GM21576 (cell line): ENCODE results near the gene KCNJ14.

Source experiments
- ATAC-seq: cut with Tn5 transposase; IDR thresholded peaks from one replicate; pipeline ENCODE4 v1.9.1; 2021; ENCODE audit warnings: mild to moderate bottlenecking, moderate library complexity; ENCODE audit not compliant: unreplicated experiment

The KCNJ14 gene

DNA sequence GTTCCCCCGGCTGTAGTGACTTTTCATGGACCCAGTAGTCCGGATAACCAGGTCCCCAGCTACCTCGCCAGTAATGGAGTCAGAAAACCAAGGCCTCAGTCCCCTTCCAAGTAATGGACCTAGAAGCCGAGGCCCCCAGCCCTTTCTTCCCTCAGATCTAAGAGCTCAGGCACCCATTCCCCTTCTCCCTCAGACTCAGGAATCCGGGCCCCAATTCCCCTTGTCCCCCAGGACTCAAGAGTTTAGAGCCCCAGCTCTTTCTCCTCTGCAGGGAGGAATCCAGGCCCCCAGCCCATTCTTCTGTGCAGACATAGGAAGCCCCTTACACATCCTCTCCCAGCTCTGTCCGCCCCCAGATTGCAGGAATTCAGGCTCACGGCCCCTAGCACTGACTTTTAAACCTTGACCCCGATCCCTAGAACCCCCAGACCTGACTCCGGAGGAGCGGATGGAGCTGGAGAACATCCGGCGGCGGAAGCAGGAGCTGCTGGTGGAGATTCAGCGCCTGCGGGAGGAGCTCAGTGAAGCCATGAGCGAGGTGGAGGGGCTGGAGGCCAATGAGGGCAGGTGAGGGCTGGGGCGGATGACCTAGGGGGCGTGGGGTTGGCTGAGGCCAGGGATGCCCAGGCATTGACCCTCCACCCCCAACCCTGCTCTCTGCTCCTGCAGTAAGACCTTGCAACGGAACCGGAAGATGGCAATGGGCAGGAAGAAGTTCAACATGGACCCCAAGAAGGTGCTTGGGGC is 14.7 kb downstream of the KCNJ14 start:
- no peak for ATAC-seq

- ATAC-seq: no peak
Observed at GRCh38 chr19:48470856-48471255, 15.5 kb downstream of the KCNJ14 start.

- ATAC-seq: no peak
Observed at GRCh38 chr19:48471836-48472235, 16.5 kb downstream of the KCNJ14 start.

GRCh38 chr19:48473161-48473966 is 18.0 kb downstream of the KCNJ14 start:
- ATAC-seq: no peak

GRCh38 chr19:48474084-48474592 is 18.8 kb downstream of the KCNJ14 start:
- ATAC-seq: no peak

GRCh38 chr19:48475369-48476068 is 20.1 kb downstream of the KCNJ14 start:
- no peak for ATAC-seq

DNA sequence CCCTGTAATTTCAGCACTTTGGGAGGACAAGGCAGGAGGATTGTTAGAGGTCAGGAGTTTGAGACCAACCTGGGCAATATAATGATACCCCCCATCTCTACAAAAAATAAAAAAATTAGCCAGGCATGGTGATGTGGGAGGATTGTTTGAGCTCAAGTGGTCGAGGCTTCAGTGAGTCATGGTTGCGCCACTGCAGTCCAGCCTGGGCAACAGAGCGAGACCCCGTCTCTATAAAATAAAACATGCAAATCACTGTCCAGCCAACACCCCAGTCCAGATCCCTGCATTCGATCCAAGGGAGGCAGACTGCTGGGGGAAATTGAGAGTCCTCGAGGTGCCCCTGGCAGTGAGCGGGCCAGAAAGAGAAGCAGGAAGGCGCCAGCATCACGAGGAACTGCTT is 20.8 kb downstream of the KCNJ14 start:
- no peak for ATAC-seq

- no peak for ATAC-seq
Observed at GRCh38 chr19:48477067-48477685, 21.8 kb downstream of the KCNJ14 start.

DNA sequence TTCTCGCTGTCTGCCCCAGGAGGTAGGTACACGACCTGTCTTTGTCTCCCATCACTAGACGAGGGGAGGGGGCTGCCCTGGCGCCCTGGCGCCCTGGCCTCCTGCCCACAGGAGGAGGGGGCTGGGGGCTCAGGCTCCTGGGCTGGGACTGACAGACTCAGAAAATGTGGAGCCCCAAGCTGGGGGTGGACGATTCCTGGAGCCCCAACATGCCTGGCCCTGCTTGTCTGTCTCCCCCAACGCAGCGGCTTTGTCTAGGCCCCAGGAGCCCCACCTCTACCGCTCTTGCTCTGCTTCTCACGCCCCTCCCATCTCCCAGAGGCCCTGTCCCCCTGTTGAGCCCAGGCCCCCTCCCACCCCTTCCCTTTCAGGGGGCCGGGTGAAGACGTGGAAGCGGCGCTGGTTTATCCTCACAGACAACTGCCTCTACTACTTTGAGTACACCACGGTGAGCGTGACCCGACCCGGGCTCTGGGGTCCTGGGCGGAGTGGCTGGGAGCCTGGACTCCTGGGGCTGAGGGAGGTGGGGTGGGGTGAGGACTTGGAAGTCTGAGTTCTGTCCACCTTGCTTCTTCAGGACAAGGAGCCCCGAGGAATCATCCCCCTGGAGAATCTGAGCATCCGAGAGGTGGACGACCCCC is 22.4 kb downstream of the KCNJ14 start:
- ATAC-seq: no peak

- no peak for ATAC-seq
Observed at GRCh38 chr19:48478339-48479256, 23.2 kb downstream of the KCNJ14 start.

DNA sequence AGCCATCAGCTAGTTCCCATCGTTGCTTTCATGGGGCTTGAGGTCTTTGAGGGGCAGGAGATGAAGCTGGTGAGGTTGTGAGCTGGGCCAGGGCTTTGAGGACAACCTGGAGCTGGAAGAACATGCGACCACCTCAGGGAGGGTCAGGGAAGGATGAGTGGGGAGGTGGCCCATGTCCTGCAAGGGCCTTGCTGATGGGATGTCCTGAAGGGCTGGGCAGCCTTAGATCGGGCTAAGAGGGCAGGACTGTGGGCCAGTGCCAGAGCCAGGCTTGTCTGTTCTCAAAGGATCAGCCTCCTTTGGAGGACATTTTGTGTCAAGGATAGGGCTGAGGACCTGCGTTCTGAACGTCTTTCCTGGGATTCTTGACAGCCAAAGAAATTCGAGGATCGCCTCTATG is 24.3 kb downstream of the KCNJ14 start:
- ATAC-seq: no peak

DNA sequence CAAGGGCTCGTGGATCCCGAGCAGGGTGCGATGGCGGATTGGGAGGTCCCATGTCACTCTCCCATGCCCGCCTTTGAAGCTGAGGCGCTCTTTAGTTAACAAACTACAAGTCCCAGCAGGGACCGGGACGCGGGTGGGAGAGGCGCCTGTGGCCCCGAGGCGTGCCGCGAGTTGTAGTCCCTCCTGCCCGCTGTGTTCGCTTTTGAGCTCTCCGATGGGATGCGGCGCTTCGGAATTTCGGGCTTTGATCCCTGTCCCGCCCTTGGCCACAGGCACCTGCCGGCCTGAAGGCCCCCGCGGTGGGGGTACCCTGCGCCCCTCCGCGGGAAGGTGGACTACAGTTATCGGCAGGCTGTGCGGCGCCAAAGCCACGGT is 24.8 kb downstream of the KCNJ14 start:
- no peak for ATAC-seq

DNA sequence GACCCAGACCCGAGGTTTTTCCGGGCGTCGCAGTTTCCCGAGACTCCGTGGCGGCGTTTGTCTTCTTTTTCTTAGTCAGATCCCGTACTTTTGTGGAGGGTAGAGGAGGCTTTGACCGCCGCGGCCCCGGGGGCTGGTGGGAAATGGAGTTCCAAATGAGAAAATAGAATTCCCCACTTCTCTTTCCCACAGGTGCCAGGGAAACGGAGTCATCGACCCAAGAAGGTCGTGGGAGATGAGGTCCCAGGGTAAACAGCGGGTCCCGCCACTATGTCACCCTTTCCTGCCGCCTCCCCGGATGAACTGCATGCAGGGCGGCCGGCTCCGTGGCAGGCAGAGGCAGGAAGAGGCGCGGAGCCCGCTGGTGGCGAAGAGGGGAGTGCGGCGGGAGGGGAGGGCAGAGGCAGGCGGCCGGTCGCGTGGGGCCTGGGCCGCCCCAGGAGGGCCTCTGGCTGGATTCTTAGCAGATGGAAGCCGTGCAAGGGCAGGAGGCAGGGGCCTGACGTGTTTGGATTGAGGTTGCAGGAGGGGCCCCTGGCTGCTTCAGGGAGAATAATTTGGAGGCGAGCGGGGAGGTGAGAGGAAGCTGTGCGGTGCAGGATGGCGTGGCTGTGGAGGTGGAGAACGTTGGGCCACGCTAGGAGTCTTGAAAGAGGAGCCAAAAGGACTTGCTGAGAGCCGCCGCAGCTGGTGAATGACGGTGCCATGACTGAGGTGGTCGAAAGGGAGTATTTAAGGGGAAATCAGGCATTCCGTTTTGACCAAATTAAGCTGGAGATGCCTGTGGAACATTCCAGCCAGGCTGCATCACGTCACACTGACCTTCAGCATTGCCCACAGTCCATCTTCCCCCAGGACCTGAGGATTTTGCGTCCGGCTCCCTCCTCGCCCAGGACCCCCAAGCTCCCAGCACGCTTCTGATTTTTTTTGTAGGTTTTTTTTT is 25.5 kb downstream of the KCNJ14 start:
- ATAC-seq: no peak

DNA sequence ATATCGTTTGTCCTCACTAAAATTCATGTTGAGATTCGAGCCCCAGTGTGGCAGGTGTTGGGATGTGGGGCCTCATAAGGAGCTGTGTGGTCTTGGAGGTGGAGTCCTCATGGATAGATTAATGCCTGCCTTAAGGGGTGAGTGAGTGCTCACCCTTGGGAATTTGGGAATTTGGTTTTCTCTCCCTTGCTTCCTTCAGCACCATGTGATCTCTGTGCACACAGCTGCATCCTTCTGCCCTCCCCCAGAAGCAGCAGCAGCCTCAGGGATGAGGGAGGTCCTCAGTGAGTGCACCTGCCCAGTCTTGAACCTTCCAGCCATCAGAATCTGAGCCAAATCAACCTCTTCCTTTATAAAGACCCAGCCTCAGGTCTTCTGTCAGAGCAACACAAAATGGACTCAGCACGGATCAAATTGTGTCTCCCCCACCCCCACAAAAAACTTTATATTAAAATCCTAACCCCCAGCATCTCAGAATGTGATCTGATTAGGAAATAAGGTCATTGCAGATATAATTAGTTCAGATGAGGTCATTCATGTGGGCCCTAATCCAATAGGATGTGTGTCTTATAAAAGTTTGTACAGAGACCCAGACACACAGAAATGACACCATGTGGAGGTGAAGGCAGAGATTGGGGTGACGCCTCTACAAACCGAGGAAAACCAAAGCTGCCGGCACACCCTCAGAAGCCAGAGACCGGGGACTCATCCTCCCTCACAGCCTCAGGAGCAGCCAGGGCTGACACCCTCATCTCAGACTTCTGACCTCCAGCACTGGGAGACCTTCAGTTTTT is 26.7 kb downstream of the KCNJ14 start:
- no peak for ATAC-seq

- no peak for ATAC-seq
Observed at GRCh38 chr19:48483301-48483700, 27.9 kb downstream of the KCNJ14 start.

DNA sequence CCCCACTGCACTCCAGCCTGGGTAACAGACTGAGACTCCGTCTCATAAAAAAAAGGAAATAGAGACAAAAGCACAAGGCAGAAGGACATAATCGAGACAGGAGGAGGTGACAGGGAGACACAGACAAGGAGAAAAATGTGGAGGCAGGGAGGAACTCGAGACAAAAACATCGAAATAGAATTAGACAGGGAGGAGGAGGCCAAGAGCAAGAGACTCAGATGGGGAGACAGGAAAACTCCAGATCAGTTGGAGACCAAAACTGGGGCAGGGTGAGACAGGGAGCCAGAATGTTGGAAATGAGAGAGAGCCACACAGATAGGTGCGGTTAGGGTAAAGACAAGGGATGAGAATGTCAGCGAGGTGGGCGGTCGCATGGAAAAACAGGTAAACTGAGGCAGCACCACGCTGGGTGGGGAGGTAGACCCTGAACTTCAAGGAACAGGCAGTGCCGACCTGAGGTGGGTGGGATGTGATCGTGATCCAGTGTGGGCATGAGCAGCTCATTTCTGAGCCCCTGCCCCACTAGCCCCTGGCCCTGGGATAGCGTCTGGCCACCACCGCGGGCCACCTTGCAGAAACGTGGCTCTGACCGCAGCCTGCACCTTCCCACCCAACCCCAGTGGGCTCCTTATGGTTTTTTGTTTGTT is 29.0 kb downstream of the KCNJ14 start:
- ATAC-seq: no peak

DNA sequence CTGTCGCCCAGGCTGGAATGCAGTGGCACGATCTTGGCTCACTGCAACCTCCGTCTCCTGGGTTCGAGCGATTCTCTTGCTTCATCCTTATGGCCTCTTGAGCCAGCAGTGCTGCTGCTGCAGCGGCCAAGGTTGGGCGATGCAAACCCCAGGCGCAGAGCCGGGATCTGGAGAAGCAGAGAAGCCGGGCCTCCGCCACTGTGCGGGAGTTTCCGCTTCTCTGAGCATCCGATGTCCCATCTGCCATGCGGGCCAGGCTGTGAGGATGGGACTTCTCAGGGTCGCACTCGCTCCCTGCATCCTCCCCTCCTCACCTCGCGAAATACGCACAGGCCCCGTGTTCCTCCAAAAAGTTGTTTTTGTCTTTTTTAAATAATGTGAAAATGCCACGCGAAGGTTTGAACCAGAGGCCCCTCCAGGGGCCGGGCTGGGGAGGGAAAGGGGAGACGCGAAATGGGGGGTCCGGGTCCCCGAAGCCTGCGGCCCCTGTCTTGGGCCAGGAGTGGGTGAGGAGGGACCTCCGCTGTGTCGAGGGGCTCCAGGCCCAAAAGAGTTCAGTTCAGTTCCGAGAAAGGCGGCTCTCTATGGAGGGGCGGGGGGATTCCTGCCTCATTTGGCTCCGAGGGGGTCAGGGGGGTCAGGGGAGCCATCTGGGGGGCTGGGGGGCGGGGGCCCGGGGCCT is 29.7 kb downstream of the KCNJ14 start:
- ATAC-seq: no peak
